H9 (cell line): Measurements from ENCODE around the gene NTRK3. TPM values are rescaled to one million over a fixed set of nuclear protein-coding genes. Genes with fewer than 3 reads are reported as not detected.

Experiments
- DNase-seq: peaks from one replicate; pipeline ENCODE4 v3.0.0-alpha.2; 2017
- H2AFZ ChIP-seq: one replicate; pipeline ENCODE4 v1.6.1; 2013; ENCODE audit warnings: mild to moderate bottlenecking, low read length, control low read depth, moderate library complexity
- H2AK5ac ChIP-seq: 2 replicates; pipeline ENCODE4 v1.6.1; 2013; ENCODE audit warnings: low read length, control low read depth, mixed read lengths; ENCODE audit not compliant: insufficient read length
- H2BK120ac ChIP-seq: one replicate; pipeline ENCODE4 v1.6.1; 2013; ENCODE audit warnings: low read depth, mild to moderate bottlenecking, low read length, control low read depth, inconsistent platforms; ENCODE audit not compliant: poor library complexity, severe bottlenecking
- H2BK12ac ChIP-seq: 2 replicates; pipeline ENCODE4 v1.6.1; 2013; ENCODE audit warnings: low read length, control low read depth, mixed read lengths, low read depth; ENCODE audit not compliant: insufficient read length
- H2BK15ac ChIP-seq: 2 replicates; pipeline ENCODE4 v1.6.1; 2013; ENCODE audit warnings: low read depth, low read length, control low read depth
- H2BK20ac ChIP-seq: one replicate; pipeline ENCODE4 v1.6.1; 2013; ENCODE audit warnings: low read depth, mild to moderate bottlenecking, low read length, control low read depth, inconsistent platforms; ENCODE audit not compliant: poor library complexity, severe bottlenecking
- H2BK5ac ChIP-seq: 2 replicates; pipeline ENCODE4 v1.6.1; 2013; ENCODE audit warnings: low read length, control low read depth, mixed read lengths; ENCODE audit not compliant: insufficient read length
- H3K14ac ChIP-seq: 2 replicates; pipeline ENCODE4 v1.6.1; 2013; ENCODE audit warnings: low read length, control low read depth; ENCODE audit not compliant: insufficient read depth
- H3K18ac ChIP-seq: 2 replicates; pipeline ENCODE4 v1.6.1; 2013; ENCODE audit warnings: low read depth, mild to moderate bottlenecking, mixed read lengths, low read length, control low read depth; ENCODE audit not compliant: insufficient read length
- H3K23ac ChIP-seq: 2 replicates; pipeline ENCODE4 v1.6.1; 2013; ENCODE audit warnings: low read length, control low read depth, mixed read lengths, low read depth; ENCODE audit not compliant: insufficient read length
- H3K23me2 ChIP-seq: 2 replicates; pipeline ENCODE4 v1.6.1; 2013; ENCODE audit warnings: low read depth, mild to moderate bottlenecking, mixed read lengths, low read length, control low read depth; ENCODE audit not compliant: insufficient read length, poor library complexity, severe bottlenecking
- H3K27ac ChIP-seq: 2 replicates; pipeline ENCODE4 v1.5.1; 2013; ENCODE audit warnings: low read length, control low read depth, mixed read lengths, low read depth; ENCODE audit not compliant: insufficient read length
- H3K27me3 ChIP-seq: 2 replicates; pipeline ENCODE4 v1.6.1; 2013; ENCODE audit warnings: low read length, control low read depth, inconsistent platforms; ENCODE audit not compliant: insufficient read depth
- H3K4ac ChIP-seq: 2 replicates; pipeline ENCODE4 v1.6.1; 2013; ENCODE audit warnings: low read depth, mild to moderate bottlenecking, control low read depth, inconsistent platforms, low read length, moderate library complexity
- H3K4me1 ChIP-seq: 2 replicates; pipeline ENCODE4 v1.6.1; 2013; ENCODE audit warnings: low read length, control low read depth, inconsistent platforms; ENCODE audit not compliant: insufficient read depth
- H3K4me2 ChIP-seq: 2 replicates; pipeline ENCODE4 v1.6.1; 2013; ENCODE audit warnings: low read length, control low read depth, mixed read lengths; ENCODE audit not compliant: insufficient read length, insufficient read depth
- H3K56ac ChIP-seq: 2 replicates; pipeline ENCODE4 v1.6.1; 2013; ENCODE audit warnings: low read depth, mild to moderate bottlenecking, mixed read lengths, low read length, control low read depth; ENCODE audit not compliant: insufficient read length
- H3K79me1 ChIP-seq: 2 replicates; pipeline ENCODE4 v1.6.1; 2013; ENCODE audit warnings: low read depth, mild to moderate bottlenecking, moderate library complexity, low read length, control low read depth, inconsistent platforms; ENCODE audit not compliant: insufficient read depth, poor library complexity, severe bottlenecking
- H3K79me2 ChIP-seq: 2 replicates; pipeline ENCODE4 v1.6.1; 2013; ENCODE audit warnings: low read length, control low read depth, inconsistent platforms; ENCODE audit not compliant: insufficient read depth
- H3K9ac ChIP-seq: 2 replicates; pipeline ENCODE4 v1.6.1; 2013; ENCODE audit warnings: low read length, control low read depth, mixed read lengths; ENCODE audit not compliant: insufficient read length; ENCODE audit errors: extremely low read depth
- H3K9me3 ChIP-seq: one replicate; pipeline ENCODE4 v1.6.1; 2013; ENCODE audit warnings: low read depth, low read length, inconsistent platforms; ENCODE audit not compliant: control insufficient read depth
- H3T11ph ChIP-seq: one replicate; pipeline ENCODE4 v1.6.1; 2013; ENCODE audit warnings: mild to moderate bottlenecking, low read length, control low read depth, inconsistent platforms
- H4K20me1 ChIP-seq: one replicate; pipeline ENCODE4 v1.6.1; 2013; ENCODE audit not compliant: control insufficient read depth, insufficient read length, insufficient read depth
- H4K5ac ChIP-seq: 2 replicates; pipeline ENCODE4 v1.6.1; 2013; ENCODE audit warnings: low read depth, mild to moderate bottlenecking, mixed read lengths, low read length, control low read depth; ENCODE audit not compliant: insufficient read length
- H4K8ac ChIP-seq: replicated peaks from 2 replicates; pipeline ENCODE4 v1.6.1; 2013; ENCODE audit warnings: low read length, control low read depth, mixed read lengths, low read depth; ENCODE audit not compliant: insufficient read length
- H4K91ac ChIP-seq: 2 replicates; pipeline ENCODE4 v1.6.1; 2013; ENCODE audit warnings: low read depth, mild to moderate bottlenecking, moderate library complexity, mixed read lengths, low read length, control low read depth; ENCODE audit not compliant: insufficient read length
- H3K27ac Mint-ChIP-seq, 3 experiments: 2 replicates in 2 of 3; 3 replicates in 1 of 3; pipeline ENCODE4 v1.8.0; 2020 to 2021; ENCODE audit warnings: mixed read lengths in 3 of 3, mild to moderate bottlenecking in 1 of 3, moderate library complexity in 1 of 3
- H3K27me3 Mint-ChIP-seq: 2 replicates; pipeline ENCODE4 v1.8.0; 2021; ENCODE audit warnings: low read depth, mild to moderate bottlenecking, moderate library complexity, mixed read lengths
- H3K36me3 Mint-ChIP-seq, 3 experiments: 2 replicates in 2 of 3; 3 replicates in 1 of 3; pipeline ENCODE4 v1.8.0; 2020 to 2021; ENCODE audit warnings: low read depth in 3 of 3, mixed read lengths in 3 of 3; ENCODE audit not compliant: insufficient read depth in 1 of 3
- H3K4me1 Mint-ChIP-seq, 2 experiments: 2 replicates each; pipeline ENCODE4 v1.8.0; 2020; ENCODE audit warnings: mixed read lengths in 2 of 2
- H3K4me3 Mint-ChIP-seq, 2 experiments: 2 replicates in 1 of 2; 3 replicates in 1 of 2; pipeline ENCODE4 v1.8.0; 2020 to 2021; ENCODE audit warnings: mild to moderate bottlenecking in 2 of 2, mixed read lengths in 2 of 2, moderate library complexity in 1 of 2
- H3K9me3 Mint-ChIP-seq, 2 experiments: 2 replicates in 1 of 2; 3 replicates in 1 of 2; pipeline ENCODE4 v1.8.0; 2020; ENCODE audit warnings: mild to moderate bottlenecking in 2 of 2, mixed read lengths in 2 of 2, moderate library complexity in 1 of 2
- CTCF ChIP-seq: fragments of 200-600 bp; sonication (generic); conservative IDR thresholded peaks from 3 replicates; pipeline ENCODE4 v1.8.0; 2021; ENCODE audit warnings: antibody characterized with exemption, mild to moderate bottlenecking
- WGBS: extraction: QIAGEN DNeasy Blood & Tissue Kit; methylation state at CpG from one replicate; pipeline ENCODE4 v1.1.7; 2013; ENCODE audit warnings: missing lambda C conversion rate, low lambda C conversion rate, mixed read lengths; ENCODE audit not compliant: insufficient read length; ENCODE audit errors: extremely low coverage; 5-methylcytosine and 5-hydroxymethylcytosine counted together
- total RNA-seq: library from RNA; stranded (reverse); gene quantifications from 2 replicates; pipeline ENCODE4 v1.2.1, GENCODE V29; 2021

Gene NTRK3
- total RNA-seq, 1 experiment from 2014 or later: 2.5 TPM

- Histone ChIP-seq H3K9me3 (no peaks in the 10 kb centered on the region), H4K8ac (no peak overlapping the region), H4K5ac (no peak overlapping the region), H3K18ac (no peak overlapping the region), H4K20me1 (no peaks in the 10 kb centered on the region), H3T11ph (no peak overlapping the region), H2BK12ac (no peak overlapping the region), H2BK15ac (no peak overlapping the region), H3K27me3 (no peaks in the 10 kb centered on the region; the same call in 1 of the 2 replicates), H3K9ac (no peak overlapping the region), H2BK120ac (no peak overlapping the region), H3K56ac (no peak overlapping the region), H2BK5ac (no peak overlapping the region), H3K14ac (peak overlapping the region; percentile 58), H3K79me2 (no peaks in the 10 kb centered on the region), H3K4me1 (no peaks in the 10 kb centered on the region; the same call in 1 of the 2 replicates), H3K23me2 (no peaks in the 10 kb centered on the region), H2BK20ac (no peak overlapping the region), H3K27ac (no peak overlapping the region), H4K91ac (no peak overlapping the region), H3K23ac (no peak overlapping the region), H3K4me2 (no peak overlapping the region), H2AFZ (no peak overlapping the region), H3K79me1 (no peaks in the 10 kb centered on the region), H3K4ac (no peak overlapping the region), H2AK5ac (no peak overlapping the region)
- Mint-ChIP-seq H3K4me1 (peaks cover 6 to 7% of the 10 kb centered on the region in 2 experiments; a peak in 3 of 4 replicates), H3K27me3 (peaks cover 5% of the 10 kb centered on the region), H3K27ac (no peak overlapping the region), H3K9me3 (peaks cover 0 to 2% of the 10 kb centered on the region in 2 experiments; a peak in 1 of 5 replicates), H3K4me3 (no peak overlapping the region), H3K36me3 (no peaks in the 10 kb centered on the region)
- no peak for DNase-seq
- WGBS: no CpG with 5 or more reads among the region's 3 CpGs
- no peak for TF ChIP-seq CTCF
These were observed 152.2 kb downstream of the NTRK3 start for GRCh38 chr15:88104357-88104756.
